Fibroblast of lung (primary cell): Measurements from ENCODE around the gene CCR5. TPM values are rescaled to one million over a fixed set of nuclear protein-coding genes. Genes with fewer than 3 reads are reported as not detected.

Source experiments
- DNase-seq, 2 donors: peaks; one replicate each; pipeline versions ENCODE4 v3.0.0 to v3.0.0-alpha.2; 2010; ENCODE audit warnings: low read depth in 2 of 2
- H2AFZ ChIP-seq: 2 replicates; pipeline ENCODE4 v1.5.1; 2012; ENCODE audit warnings: low read length, control low read depth, inconsistent platforms
- H3K27ac ChIP-seq: 2 replicates; pipeline ENCODE4 v1.5.1; 2011; ENCODE audit warnings: low read length, control low read depth; ENCODE audit not compliant: insufficient read depth
- H3K27me3 ChIP-seq: 2 replicates; pipeline ENCODE4 v1.5.1; 2011; ENCODE audit warnings: mild to moderate bottlenecking, low read length; ENCODE audit not compliant: control insufficient read depth, insufficient read depth
- H3K36me3 ChIP-seq: 2 replicates; pipeline ENCODE4 v1.5.1; 2011; ENCODE audit warnings: low read length; ENCODE audit not compliant: control insufficient read depth, insufficient read depth
- H3K4me1 ChIP-seq: 2 replicates; pipeline ENCODE4 v1.5.1; 2011; ENCODE audit warnings: low read length; ENCODE audit not compliant: control insufficient read depth, insufficient read depth; ENCODE audit errors: extremely low read depth
- H3K4me2 ChIP-seq: 2 replicates; pipeline ENCODE4 v1.5.1; 2011; ENCODE audit warnings: low read length, control low read depth; ENCODE audit not compliant: insufficient read depth; ENCODE audit errors: extremely low read depth
- H3K4me3 ChIP-seq, 4 experiments: fragments of 200-600 bp in 1 of 4; sonication (generic) in 1 of 4; replicated peaks in 1 of 4; 2 replicates each; pipeline ENCODE4 v1.5.1; 2011 to 2016; ENCODE audit warnings: low read length in 4 of 4, low read depth in 3 of 4, mild to moderate bottlenecking in 3 of 4, control low read depth in 2 of 4, inconsistent platforms in 1 of 4, mixed read lengths in 1 of 4; ENCODE audit not compliant: insufficient read depth in 1 of 4; ENCODE audit errors: control extremely low read depth in 1 of 4
- H3K79me2 ChIP-seq: 2 replicates; pipeline ENCODE4 v1.5.1; 2012; ENCODE audit warnings: mild to moderate bottlenecking, low read length, inconsistent platforms; ENCODE audit not compliant: control insufficient read depth, insufficient read depth
- H3K9ac ChIP-seq: 2 replicates; pipeline ENCODE4 v1.5.1; 2011; ENCODE audit warnings: mild to moderate bottlenecking, low read length, control low read depth; ENCODE audit not compliant: insufficient read depth
- H3K9me3 ChIP-seq: 2 replicates; pipeline ENCODE4 v1.5.1; 2012; ENCODE audit warnings: low read depth, low read length; ENCODE audit not compliant: control insufficient read depth, insufficient read depth
- H4K20me1 ChIP-seq: 2 replicates; pipeline ENCODE4 v1.5.1; 2011; ENCODE audit warnings: low read length; ENCODE audit not compliant: control insufficient read depth, insufficient read depth; ENCODE audit errors: extremely low read depth
- EZH2 ChIP-seq: IDR thresholded peaks from 2 replicates; pipeline ENCODE4 v1.5.1; 2012; ENCODE audit warnings: low read length, control low read depth, mild to moderate bottlenecking; ENCODE audit errors: missing control alignments
- polyA plus RNA-seq, 2 donors: library from polyadenylated mRNA; depleted of rRNA in 1 of 2; stranded (reverse) in 1 of 2; unstranded in 1 of 2; fragments of >200 nt; gene quantifications; 2 replicates each; pipeline ENCODE4 v1.2.1, GENCODE V29; 2011 to 2012; ENCODE audit warnings: missing spikeins in 1 of 2
- total RNA-seq: library from RNA; depleted of rRNA; stranded (reverse); fragments of >200 nt; gene quantifications from 2 replicates; pipeline ENCODE4 v1.2.1, GENCODE V29; 2014
- TF ChIP-seq, protein P1 (sequence below), 2 donors: IDR thresholded peaks in 1 of 2; conservative IDR thresholded peaks in 1 of 2; 1 replicate in 1 of 2; 2 replicates in 1 of 2; pipeline ENCODE4 v1.5.1; 2011 to 2012; ENCODE audit warnings: low read length in 2 of 2, control low read depth in 1 of 2, inconsistent platforms in 1 of 2, low read depth in 1 of 2, mild to moderate bottlenecking in 1 of 2

Gene CCR5
- total and polyA plus RNA-seq, 2 donors (not counting 1 experiment from before 2014, with no cell fraction given) = under 0.01 to 0.15 TPM

DNA sequence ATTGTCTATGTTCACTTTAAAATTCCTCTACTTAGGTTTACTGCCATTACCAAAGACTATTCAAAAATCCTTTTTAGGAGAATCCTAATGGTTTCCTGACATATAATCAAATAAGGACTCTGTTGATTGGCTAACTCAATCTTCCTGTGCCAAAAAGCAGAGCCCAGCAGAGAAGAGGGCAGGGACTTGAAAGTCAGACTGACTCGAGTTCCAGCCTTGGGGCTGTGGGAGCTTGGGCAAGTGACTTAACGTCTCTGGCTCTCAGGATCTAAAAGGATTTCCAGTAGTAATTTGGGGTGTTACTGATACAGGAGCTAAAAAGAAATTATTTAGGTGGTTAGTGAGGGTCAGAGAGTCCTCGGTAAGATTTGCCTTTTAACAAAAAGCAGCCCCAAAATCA lies 10.9 kb downstream of the CCR5 start:
- Histone ChIP-seq H3K79me2 (no peaks in the 10 kb centered on the region), H3K27me3 (no peaks in the 10 kb centered on the region)
- DNase-seq = no peak

DNA sequence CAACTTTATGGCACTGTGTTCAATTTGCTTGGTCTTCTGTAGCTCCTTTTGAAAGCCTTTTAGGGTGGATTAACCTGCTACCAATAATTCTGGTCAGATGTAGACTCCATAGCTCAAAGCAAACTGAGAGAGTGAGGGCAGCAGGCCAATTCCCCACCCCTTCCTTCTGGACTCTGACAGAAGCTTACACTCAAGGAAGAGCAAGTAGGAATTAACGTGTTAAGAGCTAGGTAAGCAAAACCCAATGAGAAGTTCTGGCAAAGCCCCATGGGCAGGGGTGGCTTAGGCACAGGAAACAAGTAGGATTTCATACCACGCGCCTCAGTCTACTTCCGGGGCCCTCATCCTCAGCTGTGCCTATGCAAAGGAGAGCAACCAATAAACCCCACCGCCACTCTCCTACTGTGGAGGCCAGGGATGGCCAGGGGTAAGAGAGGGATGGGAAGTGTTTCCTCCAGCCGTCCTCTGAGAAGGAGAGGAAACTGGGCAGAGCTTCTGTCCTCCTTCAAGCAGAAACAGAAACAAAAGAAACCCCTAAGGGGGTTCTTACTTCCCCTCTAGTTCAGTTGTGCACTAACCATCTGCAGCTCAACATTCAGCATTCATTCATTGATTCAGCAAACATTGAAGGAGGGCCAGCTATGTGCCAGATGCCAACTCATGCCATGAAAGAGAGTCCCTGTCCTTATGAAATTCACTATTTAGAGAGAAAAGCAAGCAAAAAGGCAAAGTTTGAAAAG lies 12.6 kb downstream of the CCR5 start:
- no peaks in the 10 kb centered on the region for H3K36me3 ChIP-seq
- DNase-seq = no peak

More for the DNA sequence above, 10.9 kb downstream of the CCR5 start:
- Histone ChIP-seq H3K27ac (no peak overlapping the region), H2AFZ (no peak overlapping the region), H3K36me3 (no peaks in the 10 kb centered on the region), H3K9ac (no peak overlapping the region), H3K4me1 (no peaks in the 10 kb centered on the region), H3K4me2 (no peak overlapping the region), H3K9me3 (no peaks in the 10 kb centered on the region), H4K20me1 (no peaks in the 10 kb centered on the region), H3K4me3 (no peak overlapping the region)
- TF ChIP-seq, protein P1, sequence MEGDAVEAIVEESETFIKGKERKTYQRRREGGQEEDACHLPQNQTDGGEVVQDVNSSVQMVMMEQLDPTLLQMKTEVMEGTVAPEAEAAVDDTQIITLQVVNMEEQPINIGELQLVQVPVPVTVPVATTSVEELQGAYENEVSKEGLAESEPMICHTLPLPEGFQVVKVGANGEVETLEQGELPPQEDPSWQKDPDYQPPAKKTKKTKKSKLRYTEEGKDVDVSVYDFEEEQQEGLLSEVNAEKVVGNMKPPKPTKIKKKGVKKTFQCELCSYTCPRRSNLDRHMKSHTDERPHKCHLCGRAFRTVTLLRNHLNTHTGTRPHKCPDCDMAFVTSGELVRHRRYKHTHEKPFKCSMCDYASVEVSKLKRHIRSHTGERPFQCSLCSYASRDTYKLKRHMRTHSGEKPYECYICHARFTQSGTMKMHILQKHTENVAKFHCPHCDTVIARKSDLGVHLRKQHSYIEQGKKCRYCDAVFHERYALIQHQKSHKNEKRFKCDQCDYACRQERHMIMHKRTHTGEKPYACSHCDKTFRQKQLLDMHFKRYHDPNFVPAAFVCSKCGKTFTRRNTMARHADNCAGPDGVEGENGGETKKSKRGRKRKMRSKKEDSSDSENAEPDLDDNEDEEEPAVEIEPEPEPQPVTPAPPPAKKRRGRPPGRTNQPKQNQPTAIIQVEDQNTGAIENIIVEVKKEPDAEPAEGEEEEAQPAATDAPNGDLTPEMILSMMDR (conservative IDR thresholded peaks at IDR 0.05 in 1 of 2, IDR thresholded peaks at IDR 0.05 in 1 of 2; ENCODE audit: low read depth in 1 of 2, low read length in 2 of 2) = no peak
- no peak for TF ChIP-seq EZH2

DNA sequence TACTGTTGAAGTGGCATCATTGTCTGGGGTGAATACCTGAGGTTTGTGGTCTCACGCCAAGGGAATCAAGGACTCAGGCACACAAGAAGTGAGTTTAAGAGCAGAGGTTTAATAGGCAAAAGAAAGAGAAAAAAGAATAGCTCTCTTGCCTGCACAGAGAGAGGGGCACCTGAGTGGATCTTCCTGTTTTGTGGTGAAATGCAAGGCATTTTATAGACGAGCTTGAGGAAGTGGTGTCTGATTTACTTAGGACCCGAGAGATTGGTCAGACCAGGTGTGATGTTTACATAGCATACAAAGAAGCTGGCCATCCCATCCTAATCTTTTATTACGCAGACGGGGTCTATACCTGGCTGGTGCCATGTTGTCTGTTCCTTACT lies 13.2 kb downstream of the CCR5 start:
- H2AFZ ChIP-seq = no peak overlapping the region
- H3K79me2 ChIP-seq = no peaks in the 10 kb centered on the region
- H4K20me1 ChIP-seq = no peaks in the 10 kb centered on the region
- H3K4me1 ChIP-seq = no peaks in the 10 kb centered on the region
- H3K9ac ChIP-seq = no peak overlapping the region
- no peak overlapping the region for H3K4me2 ChIP-seq
- no peaks in the 10 kb centered on the region for H3K9me3 ChIP-seq
- DNase-seq = no peak
- no peak overlapping the region for H3K27ac ChIP-seq
- H3K36me3 ChIP-seq = no peaks in the 10 kb centered on the region
- TF ChIP-seq, protein P1 (conservative IDR thresholded peaks at IDR 0.05 in 1 of 2, IDR thresholded peaks at IDR 0.05 in 1 of 2; ENCODE audit: low read depth in 1 of 2, low read length in 2 of 2) = no peak
- no peak for TF ChIP-seq EZH2
- no peak overlapping the region for H3K4me3 ChIP-seq
- H3K27me3 ChIP-seq = no peaks in the 10 kb centered on the region

More for the DNA sequence above, 12.6 kb downstream of the CCR5 start:
- no peaks in the 10 kb centered on the region for H3K4me1 ChIP-seq
- no peaks in the 10 kb centered on the region for H3K9me3 ChIP-seq
- H3K79me2 ChIP-seq = no peaks in the 10 kb centered on the region
- TF ChIP-seq, protein P1 (conservative IDR thresholded peaks at IDR 0.05 in 1 of 2, IDR thresholded peaks at IDR 0.05 in 1 of 2; ENCODE audit: low read depth in 1 of 2, low read length in 2 of 2) = no peak
- TF ChIP-seq EZH2 = no peak
- no peak overlapping the region for H3K27ac ChIP-seq
- no peaks in the 10 kb centered on the region for H3K27me3 ChIP-seq
- H3K9ac ChIP-seq = no peak overlapping the region
- no peak overlapping the region for H2AFZ ChIP-seq
- H3K4me2 ChIP-seq = no peak overlapping the region
- no peak overlapping the region for H3K4me3 ChIP-seq
- H4K20me1 ChIP-seq = no peaks in the 10 kb centered on the region
